ENCODE results near the gene TAAR1.
"Not testable (repeated sequence)": the region's sequence is repeated elsewhere in the genome, so short reads cannot be mapped to it uniquely, and the experiment has no call there.

The TAAR1 gene, protein sequence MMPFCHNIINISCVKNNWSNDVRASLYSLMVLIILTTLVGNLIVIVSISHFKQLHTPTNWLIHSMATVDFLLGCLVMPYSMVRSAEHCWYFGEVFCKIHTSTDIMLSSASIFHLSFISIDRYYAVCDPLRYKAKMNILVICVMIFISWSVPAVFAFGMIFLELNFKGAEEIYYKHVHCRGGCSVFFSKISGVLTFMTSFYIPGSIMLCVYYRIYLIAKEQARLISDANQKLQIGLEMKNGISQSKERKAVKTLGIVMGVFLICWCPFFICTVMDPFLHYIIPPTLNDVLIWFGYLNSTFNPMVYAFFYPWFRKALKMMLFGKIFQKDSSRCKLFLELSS

DNA sequence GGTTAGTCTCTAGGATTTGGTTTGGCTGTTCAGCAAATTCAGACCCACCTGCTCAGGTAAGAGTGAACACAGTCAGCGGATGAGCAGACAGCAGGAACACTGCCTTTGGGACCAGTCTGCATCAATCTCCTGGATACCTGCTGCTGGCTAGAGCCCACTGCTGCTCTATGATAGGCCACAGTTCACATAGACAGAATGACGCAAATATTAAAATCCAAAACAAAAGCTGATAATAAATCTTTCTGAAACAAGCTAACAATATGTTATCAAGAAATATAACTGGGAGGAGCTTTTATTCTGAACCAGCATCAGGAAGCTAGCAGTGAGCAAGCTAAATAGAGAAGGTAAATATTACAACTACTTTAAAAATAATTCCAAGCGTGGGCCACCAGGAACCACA, at the start of gene TAAR1:
Gene TAAR1, minus strand, starts transcription at position 101 of the 400 bp plus-strand sequence. CDS start 13,179 bp downstream, outside the sequence.
- Histone ChIP-seq H3K9ac (ENCODE audit: low read length) (no peak within 1 kb of the TSS), H3K36me3 (replicated peaks; ENCODE audit: insufficient read depth, low read length) (no peaks in the 10 kb centered on the region), H2AFZ (ENCODE audit: low read length) (no peak within 1 kb of the TSS), H3K27me3 (replicated peaks; ENCODE audit: insufficient read depth, low read length) (no peaks in the 10 kb centered on the region; the same call in 1 of the 2 replicates), H3K4me1 (ENCODE audit: low read length) (no peaks in the 10 kb centered on the region), H3K9me3 (replicated peaks; ENCODE audit: insufficient read depth, low read length) (no peaks in the 10 kb centered on the region), H3K27ac (ENCODE audit: low read length) (no peak within 1 kb of the TSS), H3F3A (ENCODE audit: insufficient read depth, low read length) (no peaks in the 10 kb centered on the region), H3K4me2 (ENCODE audit: low read depth, low read length) (no peak within 1 kb of the TSS), H4K20me1 (ENCODE audit: insufficient read depth, low read length) (no peaks in the 10 kb centered on the region), H3K4me3 (ENCODE audit: low read length) (no peak within 1 kb of the TSS), H3K79me2 (ENCODE audit: low read length) (no peaks in the 10 kb centered on the region), H3K9me2 (replicated peaks; ENCODE audit: insufficient read depth, low read length) (no peaks in the 10 kb centered on the region)
- DNase-seq, result no peak
- TF ChIP-seq, protein P1, sequence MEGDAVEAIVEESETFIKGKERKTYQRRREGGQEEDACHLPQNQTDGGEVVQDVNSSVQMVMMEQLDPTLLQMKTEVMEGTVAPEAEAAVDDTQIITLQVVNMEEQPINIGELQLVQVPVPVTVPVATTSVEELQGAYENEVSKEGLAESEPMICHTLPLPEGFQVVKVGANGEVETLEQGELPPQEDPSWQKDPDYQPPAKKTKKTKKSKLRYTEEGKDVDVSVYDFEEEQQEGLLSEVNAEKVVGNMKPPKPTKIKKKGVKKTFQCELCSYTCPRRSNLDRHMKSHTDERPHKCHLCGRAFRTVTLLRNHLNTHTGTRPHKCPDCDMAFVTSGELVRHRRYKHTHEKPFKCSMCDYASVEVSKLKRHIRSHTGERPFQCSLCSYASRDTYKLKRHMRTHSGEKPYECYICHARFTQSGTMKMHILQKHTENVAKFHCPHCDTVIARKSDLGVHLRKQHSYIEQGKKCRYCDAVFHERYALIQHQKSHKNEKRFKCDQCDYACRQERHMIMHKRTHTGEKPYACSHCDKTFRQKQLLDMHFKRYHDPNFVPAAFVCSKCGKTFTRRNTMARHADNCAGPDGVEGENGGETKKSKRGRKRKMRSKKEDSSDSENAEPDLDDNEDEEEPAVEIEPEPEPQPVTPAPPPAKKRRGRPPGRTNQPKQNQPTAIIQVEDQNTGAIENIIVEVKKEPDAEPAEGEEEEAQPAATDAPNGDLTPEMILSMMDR (IDR thresholded peaks at IDR 0.05; ENCODE audit: low read length), result no peak
- TF ChIP-seq EZH2phosphoT487 (IDR thresholded peaks at IDR 0.05; ENCODE audit: low read length), result no peak
- no peak for TF ChIP-seq EZH2 (optimal IDR thresholded peaks at IDR 0.05; ENCODE audit: low read depth, low read length)

DNA sequence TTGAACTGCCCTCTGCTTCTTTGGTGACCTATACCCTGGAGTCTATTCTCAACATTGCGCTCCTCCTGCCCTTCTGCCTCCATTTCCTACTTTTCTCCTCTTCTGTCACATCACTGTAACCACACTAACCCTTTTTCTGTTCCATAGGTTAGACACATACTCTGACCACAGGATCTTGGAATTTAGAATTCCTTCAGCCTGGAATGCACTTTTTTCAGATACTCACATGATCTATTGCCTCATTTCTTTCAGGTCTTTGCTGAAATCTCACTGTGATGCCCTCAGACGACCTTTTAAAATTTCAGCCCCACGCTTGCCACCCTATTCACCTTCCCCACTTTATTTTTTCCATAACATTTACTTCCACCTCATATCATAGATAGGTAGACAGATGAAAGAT, 49.8 kb upstream of the TAAR1 start:
- DNase-seq, result no peak
- no peaks in the 10 kb centered on the region for H3F3A ChIP-seq (ENCODE audit: insufficient read depth, low read length)

DNA sequence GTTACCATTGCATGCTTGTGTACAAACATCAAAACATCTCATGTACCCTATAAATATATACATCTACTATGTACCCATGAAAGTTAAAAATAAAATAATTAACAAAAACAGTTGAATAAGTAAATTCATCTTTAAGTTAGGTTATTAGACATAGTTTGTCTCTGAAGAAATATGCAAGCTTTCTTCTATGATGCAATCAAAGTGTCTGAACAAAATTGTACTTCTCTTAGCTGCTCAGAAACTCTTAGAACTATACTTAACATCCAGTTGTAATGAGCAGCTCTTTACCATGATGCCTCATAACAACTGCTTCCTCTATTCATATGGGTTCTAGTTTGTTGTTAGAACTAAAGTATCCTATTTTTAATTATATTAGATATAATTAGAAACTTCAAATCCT, 49.0 kb upstream of the TAAR1 start:
- H3K9me2 ChIP-seq (replicated peaks; ENCODE audit: insufficient read depth, low read length), result no peaks in the 10 kb centered on the region
- no peaks in the 10 kb centered on the region for H4K20me1 ChIP-seq (ENCODE audit: insufficient read depth, low read length)
- no peaks in the 10 kb centered on the region for H3K79me2 ChIP-seq (ENCODE audit: low read length)
- H3K4me1 ChIP-seq (ENCODE audit: low read length), result no peaks in the 10 kb centered on the region
- H3K27me3 ChIP-seq (replicated peaks; ENCODE audit: insufficient read depth, low read length), result no peaks in the 10 kb centered on the region
- H2AFZ ChIP-seq (ENCODE audit: low read length), result no peak overlapping the region
- H3K4me2 ChIP-seq (ENCODE audit: low read depth, low read length), result no peak overlapping the region
- no peaks in the 10 kb centered on the region for H3K36me3 ChIP-seq (replicated peaks; ENCODE audit: insufficient read depth, low read length)
- no peaks in the 10 kb centered on the region for H3F3A ChIP-seq (ENCODE audit: insufficient read depth, low read length)
- no peak for DNase-seq
- H3K27ac ChIP-seq (ENCODE audit: low read length), result no peak overlapping the region
- no peak overlapping the region for H3K9ac ChIP-seq (ENCODE audit: low read length)
- H3K4me3 ChIP-seq (ENCODE audit: low read length), result no peak overlapping the region
- TF ChIP-seq, protein P1 (IDR thresholded peaks at IDR 0.05; ENCODE audit: low read length), result no peak
- no peak for TF ChIP-seq EZH2phosphoT487 (IDR thresholded peaks at IDR 0.05; ENCODE audit: low read length)
- TF ChIP-seq EZH2 (optimal IDR thresholded peaks at IDR 0.05; ENCODE audit: low read depth, low read length), result no peak
- H3K9me3 ChIP-seq (replicated peaks; ENCODE audit: insufficient read depth, low read length), result no peaks in the 10 kb centered on the region

More for the DNA sequence above, 49.8 kb upstream of the TAAR1 start:
- Histone ChIP-seq H3K4me2 (ENCODE audit: low read depth, low read length) (no peak overlapping the region), H2AFZ (ENCODE audit: low read length) (no peak overlapping the region), H3K4me1 (ENCODE audit: low read length) (no peaks in the 10 kb centered on the region), H3K9me2 (replicated peaks; ENCODE audit: insufficient read depth, low read length) (no peaks in the 10 kb centered on the region), H3K27me3 (replicated peaks; ENCODE audit: insufficient read depth, low read length) (no peaks in the 10 kb centered on the region), H3K4me3 (ENCODE audit: low read length) (no peak overlapping the region), H4K20me1 (ENCODE audit: insufficient read depth, low read length) (no peaks in the 10 kb centered on the region), H3K9ac (ENCODE audit: low read length) (no peak overlapping the region), H3K27ac (ENCODE audit: low read length) (no peak overlapping the region), H3K79me2 (ENCODE audit: low read length) (no peaks in the 10 kb centered on the region), H3K9me3 (replicated peaks; ENCODE audit: insufficient read depth, low read length) (no peaks in the 10 kb centered on the region), H3K36me3 (replicated peaks; ENCODE audit: insufficient read depth, low read length) (no peaks in the 10 kb centered on the region)
- TF ChIP-seq EZH2phosphoT487 (IDR thresholded peaks at IDR 0.05; ENCODE audit: low read length) (no peak), EZH2 (optimal IDR thresholded peaks at IDR 0.05; ENCODE audit: low read depth, low read length) (no peak)
- TF ChIP-seq, protein P1 (IDR thresholded peaks at IDR 0.05; ENCODE audit: low read length), result no peak

DNA sequence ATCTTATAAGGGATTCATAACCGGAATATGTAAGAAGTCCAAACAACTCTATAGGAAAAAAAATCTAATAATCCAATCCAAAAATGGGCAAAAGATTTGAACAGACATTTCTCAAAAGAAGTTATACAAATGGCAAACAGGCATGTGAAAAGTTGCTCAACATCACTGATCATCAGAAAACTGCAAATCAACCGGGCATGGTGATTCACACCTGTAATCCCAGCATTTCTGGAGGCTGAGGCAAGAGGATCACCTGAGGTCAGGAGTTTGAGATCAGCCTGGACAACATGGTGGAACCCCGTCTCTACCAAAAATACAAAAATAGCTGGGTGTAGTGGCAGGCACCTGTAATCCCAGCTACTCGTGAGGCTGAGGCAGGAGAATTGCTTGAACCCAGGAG, 47.8 kb upstream of the TAAR1 start:
- not testable (repeated sequence) for H3K27ac ChIP-seq (ENCODE audit: low read length); H3K4me2 ChIP-seq (ENCODE audit: low read depth, low read length); H3K9ac ChIP-seq (ENCODE audit: low read length); H3F3A ChIP-seq (ENCODE audit: insufficient read depth, low read length); DNase-seq; H3K9me3 ChIP-seq (replicated peaks; ENCODE audit: insufficient read depth, low read length); H4K20me1 ChIP-seq (ENCODE audit: insufficient read depth, low read length); H3K79me2 ChIP-seq (ENCODE audit: low read length); H3K27me3 ChIP-seq (replicated peaks; ENCODE audit: insufficient read depth, low read length); H3K4me3 ChIP-seq (ENCODE audit: low read length); H3K36me3 ChIP-seq (replicated peaks; ENCODE audit: insufficient read depth, low read length); H2AFZ ChIP-seq (ENCODE audit: low read length); H3K9me2 ChIP-seq (replicated peaks; ENCODE audit: insufficient read depth, low read length); H3K4me1 ChIP-seq (ENCODE audit: low read length)

Data from MM.1S (cell line).